A204.1 (cell line): ENCODE data around the gene SPIRE1.
A peak's percentile ranks its signal among the peaks of the same experiment; 100 is the strongest.
"Not testable (repeated sequence)": the region's sequence is repeated elsewhere in the genome, so short reads cannot be mapped to it uniquely, and the experiment has no call there.

Source experiments
- FAIRE-seq: peaks from 2 replicates; lab custom pipeline; 2012; peaks lifted over from hg19 to GRCh38; lab: Jason Lieb, UNC

Gene SPIRE1

GRCh38 chr18:12645751-12646203 is 12.1 kb downstream of the SPIRE1 start:
- FAIRE-seq: no peak

GRCh38 chr18:12645254-12645653 is 12.7 kb downstream of the SPIRE1 start:
- no peak for FAIRE-seq

- FAIRE-seq: peak; percentile 60
Observed at GRCh38 chr18:12643756-12644155, 14.2 kb downstream of the SPIRE1 start.

- no peak for FAIRE-seq
Observed at GRCh38 chr18:12640881-12641200, 17.1 kb downstream of the SPIRE1 start.

- no peak for FAIRE-seq
Observed at GRCh38 chr18:12639990-12640880, 17.7 kb downstream of the SPIRE1 start.

GRCh38 chr18:12638644-12639124 is 19.2 kb downstream of the SPIRE1 start:
- FAIRE-seq: no peak

- FAIRE-seq: no peak
Observed at GRCh38 chr18:12637901-12638643, 19.8 kb downstream of the SPIRE1 start.

- no peak for FAIRE-seq
Observed at GRCh38 chr18:12637393-12637792, 20.5 kb downstream of the SPIRE1 start.

GRCh38 chr18:12631831-12632477 is 26.0 kb downstream of the SPIRE1 start:
- FAIRE-seq: no peak

- no peak for FAIRE-seq
Observed at GRCh38 chr18:12630136-12630535, 27.8 kb downstream of the SPIRE1 start.

- FAIRE-seq: peak; percentile 23
Observed at GRCh38 chr18:12628706-12629702, 28.9 kb downstream of the SPIRE1 start.

- FAIRE-seq: not testable (repeated sequence)
Observed at GRCh38 chr18:12627199-12627598, 30.7 kb downstream of the SPIRE1 start.

GRCh38 chr18:12625241-12625640 is 32.7 kb downstream of the SPIRE1 start:
- no peak for FAIRE-seq

- FAIRE-seq: no peak
Observed at GRCh38 chr18:12621742-12622306, 36.1 kb downstream of the SPIRE1 start.

GRCh38 chr18:12615748-12616147 is 42.2 kb downstream of the SPIRE1 start:
- FAIRE-seq: no peak

GRCh38 chr18:12608301-12608700 is 49.6 kb downstream of the SPIRE1 start:
- no peak for FAIRE-seq

GRCh38 chr18:12606592-12607315 is 51.2 kb downstream of the SPIRE1 start:
- no peak for FAIRE-seq

- no peak for FAIRE-seq
Observed at GRCh38 chr18:12604445-12605007, 53.4 kb downstream of the SPIRE1 start.

- no peak for FAIRE-seq
Observed at GRCh38 chr18:12599966-12600365, 57.9 kb downstream of the SPIRE1 start.

GRCh38 chr18:12599543-12599942 is 58.4 kb downstream of the SPIRE1 start:
- no peak for FAIRE-seq
